IPS-20b (cell line): ENCODE results near the gene C11orf21.

Experiments
- H3K27ac ChIP-seq: one replicate; pipeline ENCODE4 v1.5.1; 2013; ENCODE audit warnings: low read length
- H3K27me3 ChIP-seq: 2 replicates; pipeline ENCODE4 v1.6.1; 2013; ENCODE audit warnings: mild to moderate bottlenecking, low read length, inconsistent platforms; ENCODE audit not compliant: insufficient read depth
- H3K36me3 ChIP-seq: 2 replicates; pipeline ENCODE4 v1.6.1; 2013; ENCODE audit warnings: low read depth, mild to moderate bottlenecking, inconsistent platforms, low read length, moderate library complexity; ENCODE audit not compliant: insufficient read depth
- H3K4me1 ChIP-seq: 2 replicates; pipeline ENCODE4 v1.6.1; 2013; ENCODE audit warnings: mild to moderate bottlenecking, control low read depth, inconsistent platforms, low read length, moderate library complexity; ENCODE audit not compliant: insufficient read depth
- H3K4me3 ChIP-seq: 2 replicates; pipeline ENCODE4 v1.5.1; 2013; ENCODE audit warnings: mild to moderate bottlenecking, low read length, inconsistent platforms
- H3K9ac ChIP-seq: 2 replicates; pipeline ENCODE4 v1.6.1; 2013; ENCODE audit warnings: low read depth, mild to moderate bottlenecking, inconsistent platforms, low read length, moderate library complexity
- H3K9me3 ChIP-seq: 2 replicates; pipeline ENCODE4 v1.6.1; 2013; ENCODE audit warnings: mild to moderate bottlenecking, low read depth, low read length, inconsistent platforms; ENCODE audit not compliant: insufficient read depth

Gene C11orf21

DNA sequence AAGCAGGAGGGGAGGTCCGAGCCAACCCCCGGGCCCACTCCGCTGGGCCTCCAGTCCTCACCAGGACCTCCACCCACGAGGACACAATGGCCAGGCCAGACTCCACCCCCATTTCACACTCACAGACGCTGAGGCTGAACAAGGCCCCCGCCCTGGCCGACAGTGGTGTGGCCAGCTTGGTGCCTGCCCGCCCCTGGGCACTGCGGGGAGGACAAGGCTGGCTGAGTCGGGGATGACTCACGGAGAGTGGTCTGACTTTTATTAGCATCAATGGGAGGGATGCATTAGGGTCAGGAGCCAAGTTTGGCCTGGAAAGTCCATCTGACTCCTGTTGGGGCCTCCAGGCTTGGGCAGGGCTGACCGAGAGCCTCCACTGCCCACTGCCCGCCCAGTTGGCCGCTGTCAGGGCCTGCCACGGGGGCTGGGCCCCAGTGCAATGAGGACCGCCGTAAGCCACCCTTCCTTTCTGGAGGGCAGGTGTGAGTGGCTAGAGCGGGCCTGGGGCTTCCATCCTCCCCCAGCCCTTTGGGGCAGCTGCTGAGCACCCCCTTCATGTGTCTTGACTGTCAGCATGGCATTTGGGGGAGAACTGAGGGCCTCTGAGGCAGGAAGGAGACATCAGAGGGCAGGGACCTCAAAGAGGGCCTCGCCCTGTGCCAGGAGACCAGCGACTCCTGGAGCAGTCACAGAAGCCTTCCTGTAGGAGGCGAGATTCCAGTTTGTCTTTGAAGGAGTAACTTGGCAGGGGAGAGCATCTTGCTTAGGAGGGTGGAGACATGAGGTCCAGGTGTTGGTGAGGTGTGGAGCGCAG, 10.7 kb upstream of the C11orf21 start:
- no peaks in the 10 kb centered on the region for H3K27me3 ChIP-seq
- no peaks in the 10 kb centered on the region for H3K4me1 ChIP-seq
- H3K9me3 ChIP-seq, result no peaks in the 10 kb centered on the region
- no peak overlapping the region for H3K27ac ChIP-seq
- H3K36me3 ChIP-seq, result no peaks in the 10 kb centered on the region
- H3K4me3 ChIP-seq, result no peak overlapping the region
- no peak overlapping the region for H3K9ac ChIP-seq

DNA sequence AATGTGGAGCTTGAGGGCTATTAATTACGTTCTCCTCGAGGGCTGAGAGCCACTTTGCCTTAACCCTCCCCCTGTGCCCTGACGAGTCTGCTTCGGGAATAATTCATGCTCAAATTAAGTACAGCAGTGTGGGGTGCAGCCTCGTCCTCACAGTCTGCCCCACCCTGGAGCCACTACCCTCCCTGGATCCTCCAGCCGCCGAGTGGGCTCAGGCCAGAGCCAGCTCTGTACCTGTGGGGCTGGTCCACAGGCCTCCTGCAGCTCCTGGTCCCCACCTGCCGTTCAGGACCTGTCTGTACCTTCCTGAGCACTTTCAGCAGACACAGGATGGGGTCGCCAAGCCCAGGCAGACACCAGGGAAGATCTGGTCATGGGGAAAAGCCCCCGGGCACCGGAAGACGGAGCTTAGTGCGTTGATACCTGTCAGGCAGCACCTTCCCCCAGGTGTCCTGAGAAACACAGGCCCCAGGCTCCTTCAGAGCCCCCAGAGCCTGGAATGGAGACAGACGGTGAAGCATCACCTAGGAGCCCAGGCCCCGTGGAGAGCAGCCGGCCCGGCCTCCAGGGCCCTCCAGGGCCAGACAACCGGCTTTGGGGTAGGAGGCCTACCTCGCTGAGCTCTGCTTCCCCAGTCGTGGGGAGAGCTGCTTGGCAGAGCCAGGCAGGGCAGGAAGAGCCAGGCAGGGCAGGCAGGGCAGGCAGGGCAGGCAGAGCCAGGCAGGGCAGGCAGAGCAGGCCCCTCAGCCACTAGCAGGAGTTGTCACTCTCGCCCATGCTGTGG, 9.8 kb upstream of the C11orf21 start:
- Histone ChIP-seq H3K4me1 (no peaks in the 10 kb centered on the region), H3K4me3 (no peak overlapping the region), H3K36me3 (no peaks in the 10 kb centered on the region), H3K9ac (no peak overlapping the region), H3K27ac (no peak overlapping the region), H3K9me3 (no peaks in the 10 kb centered on the region), H3K27me3 (no peaks in the 10 kb centered on the region)

DNA sequence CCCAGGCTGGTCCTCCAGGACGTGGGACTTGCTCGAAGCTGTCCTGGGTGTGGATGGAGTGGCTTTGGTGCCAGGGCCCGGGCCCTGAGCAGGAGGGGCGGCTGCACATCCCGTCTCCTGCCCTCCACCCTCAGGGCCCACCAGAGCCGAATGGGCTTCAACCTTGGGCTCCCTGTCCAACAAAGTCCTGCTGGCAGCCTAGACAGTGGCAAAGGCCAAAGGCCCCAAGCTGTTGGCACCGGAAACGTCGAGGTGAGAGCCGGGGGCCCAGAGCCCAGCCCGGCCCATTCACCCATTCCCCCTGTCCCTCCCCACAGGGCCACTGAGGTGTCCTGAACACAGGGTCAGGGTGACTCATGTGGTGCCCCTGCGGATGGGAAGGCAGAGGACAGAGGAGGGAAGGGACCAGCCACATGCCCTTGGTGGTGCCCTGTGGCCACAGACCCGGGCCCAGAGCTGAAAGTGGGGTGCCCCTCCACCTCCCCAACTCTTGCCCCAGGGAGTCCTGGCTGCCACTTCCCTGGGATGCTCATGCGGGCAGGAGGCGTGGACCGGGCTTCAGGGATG, 9.2 kb upstream of the C11orf21 start:
- Histone ChIP-seq H3K36me3 (no peaks in the 10 kb centered on the region), H3K4me1 (no peaks in the 10 kb centered on the region), H3K9ac (no peak overlapping the region), H3K27ac (no peak overlapping the region), H3K27me3 (no peaks in the 10 kb centered on the region), H3K9me3 (no peaks in the 10 kb centered on the region), H3K4me3 (no peak overlapping the region)

- no peak overlapping the region for H3K9ac ChIP-seq
- no peaks in the 10 kb centered on the region for H3K9me3 ChIP-seq
- no peaks in the 10 kb centered on the region for H3K4me1 ChIP-seq
- no peaks in the 10 kb centered on the region for H3K36me3 ChIP-seq
- H3K27ac ChIP-seq, result no peak overlapping the region
- no peak overlapping the region for H3K4me3 ChIP-seq
- no peaks in the 10 kb centered on the region for H3K27me3 ChIP-seq
Measured at GRCh38 chr11:2310073-2310785, 8.5 kb upstream of the C11orf21 start.

GRCh38 chr11:2309251-2310072, 7.7 kb upstream of the C11orf21 start:
- Histone ChIP-seq H3K27me3 (no peaks in the 10 kb centered on the region), H3K9ac (no peak overlapping the region), H3K27ac (no peak overlapping the region), H3K4me1 (no peaks in the 10 kb centered on the region), H3K36me3 (no peaks in the 10 kb centered on the region), H3K4me3 (no peak overlapping the region), H3K9me3 (no peaks in the 10 kb centered on the region)

GRCh38 chr11:2308713-2309112, 7.0 kb upstream of the C11orf21 start:
- H3K27ac ChIP-seq, result no peak overlapping the region
- H3K4me1 ChIP-seq, result no peaks in the 10 kb centered on the region

DNA sequence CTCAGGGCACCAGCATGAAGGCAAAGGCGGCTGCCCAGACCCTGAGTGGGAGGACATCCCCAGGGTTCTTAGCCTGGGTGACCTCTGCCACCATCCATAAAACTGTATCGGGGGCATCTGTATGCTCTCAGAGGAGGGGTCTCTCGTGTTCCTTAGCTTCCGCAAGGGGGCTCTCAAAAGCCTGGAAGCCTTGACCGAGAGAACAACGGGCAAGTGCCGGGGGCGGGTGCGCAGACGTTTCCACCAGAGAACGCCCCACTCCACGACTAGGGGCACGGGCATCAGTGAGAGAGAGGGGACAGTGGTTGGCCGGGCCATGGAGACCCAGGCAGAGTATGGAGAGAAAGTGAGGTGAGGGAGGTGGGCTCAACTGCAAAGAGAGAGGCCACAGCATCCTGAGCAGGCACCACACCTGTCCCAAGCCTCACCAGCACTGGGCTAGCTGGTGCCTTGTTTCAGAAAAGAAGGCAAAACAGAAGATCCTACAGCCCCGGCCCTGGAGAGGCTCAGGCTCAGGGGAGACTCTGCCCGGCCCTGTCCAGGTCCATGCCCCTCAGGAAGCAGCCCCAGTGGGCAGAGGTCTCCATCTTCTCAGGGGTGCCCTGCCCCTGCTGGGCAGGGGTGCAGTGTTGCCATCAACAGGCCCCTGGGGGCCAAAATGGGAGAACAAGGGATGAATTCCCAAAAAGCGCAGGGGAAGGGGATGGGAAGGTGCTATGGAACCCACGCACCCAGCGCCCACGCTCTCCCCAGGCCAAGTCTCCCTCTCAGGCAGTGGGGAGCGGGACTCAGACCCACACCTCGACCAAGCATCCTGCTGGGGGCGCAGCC, 6.0 kb upstream of the C11orf21 start:
- H3K27ac ChIP-seq, result no peak overlapping the region
- no peaks in the 10 kb centered on the region for H3K4me1 ChIP-seq
- no peak overlapping the region for H3K4me3 ChIP-seq
- no peak overlapping the region for H3K9ac ChIP-seq
- H3K36me3 ChIP-seq, result no peaks in the 10 kb centered on the region
- no peaks in the 10 kb centered on the region for H3K27me3 ChIP-seq
- no peaks in the 10 kb centered on the region for H3K9me3 ChIP-seq

More at GRCh38 chr11:2308713-2309112, 7.0 kb upstream of the C11orf21 start:
- H3K36me3 ChIP-seq, result no peaks in the 10 kb centered on the region
- no peak overlapping the region for H3K4me3 ChIP-seq
- no peaks in the 10 kb centered on the region for H3K27me3 ChIP-seq
- H3K9me3 ChIP-seq, result no peaks in the 10 kb centered on the region
- H3K9ac ChIP-seq, result no peak overlapping the region

- Histone ChIP-seq H3K4me3 (no peak overlapping the region), H3K4me1 (no peaks in the 10 kb centered on the region), H3K36me3 (no peaks in the 10 kb centered on the region), H3K9me3 (no peaks in the 10 kb centered on the region), H3K27me3 (no peaks in the 10 kb centered on the region), H3K9ac (no peak overlapping the region), H3K27ac (no peak overlapping the region)
Measured at GRCh38 chr11:2306877-2307500, 5.3 kb upstream of the C11orf21 start.

GRCh38 chr11:2306452-2306823, 4.7 kb upstream of the C11orf21 start:
- Histone ChIP-seq H3K4me1 (no peaks in the 10 kb centered on the region), H3K4me3 (no peak overlapping the region), H3K27ac (no peak overlapping the region), H3K9ac (no peak overlapping the region), H3K9me3 (no peaks in the 10 kb centered on the region), H3K27me3 (no peaks in the 10 kb centered on the region), H3K36me3 (no peaks in the 10 kb centered on the region)

GRCh38 chr11:2305788-2306451, 4.2 kb upstream of the C11orf21 start:
- H3K9ac ChIP-seq, result no peak overlapping the region
- H3K4me1 ChIP-seq, result no peaks in the 10 kb centered on the region
- H3K27ac ChIP-seq, result no peak overlapping the region
- no peak overlapping the region for H3K4me3 ChIP-seq
- no peaks in the 10 kb centered on the region for H3K9me3 ChIP-seq
- H3K36me3 ChIP-seq, result no peaks in the 10 kb centered on the region
- H3K27me3 ChIP-seq, result no peaks in the 10 kb centered on the region
